ENCODE results near the gene DDAH1. TPM values are rescaled to one million over a fixed set of nuclear protein-coding genes. Genes with fewer than 3 reads are reported as not detected.

Gene DDAH1
- total and polyA plus RNA-seq, 2 of the 8 experiments (the other 6 are each of a cell fraction or from before 2014, with no cell fraction given) = 22.8 to 54.5 TPM

DNA sequence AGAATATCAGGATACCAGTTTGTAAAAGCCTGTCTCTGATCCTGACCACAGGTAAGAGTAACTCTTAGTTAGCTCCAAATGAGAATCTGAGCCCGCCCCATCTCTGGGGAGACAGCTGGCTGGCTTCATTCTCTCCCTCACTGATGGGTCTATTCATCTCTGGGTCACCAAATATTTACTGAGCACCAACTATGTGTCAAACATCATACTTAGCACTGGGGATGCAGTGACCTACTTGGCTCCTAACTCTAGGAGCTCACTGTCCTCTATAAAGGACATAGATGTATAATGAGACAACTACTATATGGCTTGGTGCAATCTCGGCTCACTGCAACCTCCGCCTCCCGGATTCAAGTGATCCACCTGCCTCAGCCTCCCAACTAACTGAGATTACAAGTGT lies 158.7 kb downstream of the DDAH1 start:
- POLR2A ChIA-PET (ENCODE audit: partially characterized antibody) = no interaction called here
- no peak overlapping the region for H2BK12ac ChIP-seq (ENCODE audit: low read depth, low read length)
- no peak overlapping the region for H3K56ac ChIP-seq (replicated peaks; ENCODE audit: insufficient read length, low read depth, low read length)
- H3K4ac ChIP-seq (replicated peaks; ENCODE audit: insufficient read length, low read depth, low read length) = no peak overlapping the region
- H2BK5ac ChIP-seq (ENCODE audit: low read depth, low read length) = no peak overlapping the region
- no peaks in the 10 kb centered on the region for H3K79me2 ChIP-seq (ENCODE audit: control insufficient read depth in 1 of 2, insufficient read depth in 2 of 2, low read length in 2 of 2)
- H2BK20ac ChIP-seq (ENCODE audit: low read length) = no peak overlapping the region
- H4K8ac ChIP-seq (ENCODE audit: extremely low read depth, insufficient read depth, low read length) = no peak overlapping the region
- no peak overlapping the region for H3K4me2 ChIP-seq (ENCODE audit: insufficient read depth in 1 of 2, low read depth in 2 of 2, low read length in 2 of 2)
- no peaks in the 10 kb centered on the region for H3K27me3 ChIP-seq (replicated peaks in 1 of 4; ENCODE audit: control insufficient read depth in 3 of 4, extremely low read depth in 1 of 4, insufficient read depth in 3 of 4, low read length in 3 of 4)
- no peaks in the 10 kb centered on the region for H3K9me3 ChIP-seq (ENCODE audit: insufficient read depth in 2 of 2, low read depth in 1 of 2, low read length in 1 of 2)
- H4K20me1 ChIP-seq (replicated peaks in 1 of 2; ENCODE audit: control insufficient read depth in 1 of 2, insufficient read depth in 2 of 2, low read length in 2 of 2) = no peaks in the 10 kb centered on the region
- no peak for DNase-seq (ENCODE audit: low read depth in 1 of 2, low spot score in 2 of 2)
- no peak overlapping the region for H3K14ac ChIP-seq (ENCODE audit: insufficient read length)
- no peak overlapping the region for H3K27ac ChIP-seq (ENCODE audit: low read depth, low read length)
- H3K23me2 ChIP-seq (ENCODE audit: low read depth, low read length) = no peaks in the 10 kb centered on the region
- CTCF ChIA-PET (ENCODE audit: partially characterized antibody) = interaction anchor here (1.0 to 1.7 kb wide), 5 partner anchors 12 to 277 kb away, joined by 3 to 5 read pairs (median 4); no protein-coding TSS in a partner anchor
- H4K5ac ChIP-seq (ENCODE audit: insufficient read length, low read depth, low read length) = no peak overlapping the region
- no peak overlapping the region for H3K18ac ChIP-seq (ENCODE audit: extremely low read depth, low read length)
- H3K23ac ChIP-seq (ENCODE audit: insufficient read length) = no peak overlapping the region
- H3K4me3 ChIP-seq (ENCODE audit: extremely low read depth in 1 of 4, insufficient read depth in 2 of 4, low read depth in 3 of 4, low read length in 4 of 4) = no peak overlapping the region
- no peaks in the 10 kb centered on the region for H3K36me3 ChIP-seq (ENCODE audit: control insufficient read depth in 2 of 4, insufficient read depth in 4 of 4, low read length in 3 of 4)
- H3K4me1 ChIP-seq (replicated peaks in 1 of 4; ENCODE audit: control insufficient read depth in 3 of 4, insufficient read depth in 4 of 4, low read length in 3 of 4) = peaks cover 2 to 6% (median 3%) of the 10 kb centered on the region in 4 experiments; a peak in 4 of 7 replicates
- H3K79me1 ChIP-seq (ENCODE audit: low read depth, low read length) = no peaks in the 10 kb centered on the region
- H3K9ac ChIP-seq (replicated peaks in 1 of 4; ENCODE audit: extremely low read depth in 1 of 4, low read depth in 3 of 4, low read length in 3 of 4) = no peak overlapping the region
- no peak overlapping the region for H2AK5ac ChIP-seq (ENCODE audit: low read depth, low read length)
- WGBS, 2 experiments (ENCODE audit: extremely low coverage in 1 of 2, insufficient coverage in 1 of 2, insufficient read length in 1 of 2, insufficient replicate concordance in 2 of 2, low coverage in 1 of 2, low lambda C conversion rate in 2 of 2, missing lambda C conversion rate in 1 of 2) = 86% methylated on average over 4 of the region's 4 CpGs; no CpG with 5 or more reads in 1 of the 2 experiments
- no peak overlapping the region for H2BK15ac ChIP-seq (ENCODE audit: low read length)
- FAIRE-seq = no peak
- no peak overlapping the region for H2BK120ac ChIP-seq (replicated peaks; ENCODE audit: low read depth, low read length)
- H2AFZ ChIP-seq (ENCODE audit: low read length) = no peak overlapping the region
- no peak overlapping the region for H4K91ac ChIP-seq (replicated peaks; ENCODE audit: insufficient read length, low read length)
- no peak for TF ChIP-seq SUZ12 (IDR thresholded peaks at IDR 0.05; ENCODE audit: low read length)
- no peak for TF ChIP-seq ATF2 (IDR thresholded peaks at IDR 0.05; ENCODE audit: low read length)
- TF ChIP-seq POLR2AphosphoS5 (IDR thresholded peaks at IDR 0.05; ENCODE audit: low read depth, low read length) = no peak
- no peak for TF ChIP-seq ASH2L (IDR thresholded peaks at IDR 0.05; ENCODE audit: low read length)
- no peak for TF ChIP-seq SIN3A (conservative IDR thresholded peaks at IDR 0.05 in 1 of 2, IDR thresholded peaks at IDR 0.05 in 1 of 2; ENCODE audit: low read depth in 1 of 2, low read length in 2 of 2)
- TF ChIP-seq CEBPB (IDR thresholded peaks at IDR 0.05; ENCODE audit: low read depth, low read length) = no peak
- no peak for TF ChIP-seq TAF1 (IDR thresholded peaks at IDR 0.05; ENCODE audit: low read depth, low read length)
- no peak for TF ChIP-seq TCF12 (IDR thresholded peaks at IDR 0.05; ENCODE audit: low read depth, low read length)
- TF ChIP-seq NRF1 (IDR thresholded peaks at IDR 0.05; ENCODE audit: low read depth, low read length) = no peak
- TF ChIP-seq CBX8 (IDR thresholded peaks at IDR 0.05; ENCODE audit: borderline replicate concordance, low read depth, low read length) = no peak
- no peak for TF ChIP-seq ZNF274 (IDR thresholded peaks at IDR 0.05; ENCODE audit: borderline replicate concordance, extremely low read depth, low read length)
- no peak for TF ChIP-seq RBBP5 (IDR thresholded peaks at IDR 0.05; ENCODE audit: borderline replicate concordance, low read depth, low read length)
- no peak for TF ChIP-seq KDM4A (IDR thresholded peaks at IDR 0.05; ENCODE audit: low read depth, low read length, severe bottlenecking)
